DOHH2 (cell line): Measurements from ENCODE around the gene CAMTA1.
"Not testable (repeated sequence)": the region's sequence is repeated elsewhere in the genome, so short reads cannot be mapped to it uniquely, and the experiment has no call there.

Experiments
- H3F3A ChIP-seq: fragments of 200-600 bp; sonication (generic), shearing (Covaris generic); 2 replicates; pipeline ENCODE4 v1.6.0; 2016; ENCODE audit warnings: antibody characterized with exemption, mild to moderate bottlenecking; ENCODE audit not compliant: control insufficient read depth, insufficient read depth
- H3K27ac ChIP-seq: fragments of 200-600 bp; sonication (generic); 2 replicates; pipeline ENCODE4 v1.5.1; 2014; ENCODE audit warnings: low read depth, mild to moderate bottlenecking, low read length, moderate library complexity
- H3K27me3 ChIP-seq: fragments of 200-600 bp; sonication (generic); 2 replicates; pipeline ENCODE4 v1.6.1; 2014; ENCODE audit warnings: mild to moderate bottlenecking, low read length, mixed read lengths; ENCODE audit not compliant: control insufficient read depth
- H3K36me3 ChIP-seq: fragments of 200-600 bp; sonication (generic); 2 replicates; pipeline ENCODE4 v1.6.1; 2014; ENCODE audit warnings: mild to moderate bottlenecking, low read length, moderate library complexity, mixed read lengths; ENCODE audit not compliant: control insufficient read depth
- H3K4me1 ChIP-seq: fragments of 200-600 bp; sonication (generic); 2 replicates; pipeline ENCODE4 v1.6.1; 2014; ENCODE audit warnings: mild to moderate bottlenecking, low read length, mixed read lengths; ENCODE audit not compliant: control insufficient read depth
- H3K4me2 ChIP-seq: fragments of 200-600 bp; sonication (generic); 2 replicates; pipeline ENCODE4 v1.6.0; 2014; ENCODE audit warnings: mild to moderate bottlenecking, low read length, moderate library complexity
- H3K4me3 ChIP-seq: fragments of 200-600 bp; sonication (generic); 2 replicates; pipeline ENCODE4 v1.5.1; 2014; ENCODE audit warnings: mild to moderate bottlenecking, low read length, mixed read lengths
- H3K79me2 ChIP-seq: fragments of 200-600 bp; sonication (generic); 2 replicates; pipeline ENCODE4 v1.6.1; 2014; ENCODE audit warnings: mild to moderate bottlenecking, low read length, mixed read lengths; ENCODE audit not compliant: control insufficient read depth
- H3K9me2 ChIP-seq: fragments of 200-600 bp; sonication (generic); replicated peaks from 2 replicates; pipeline ENCODE4 v1.6.1; 2014; ENCODE audit warnings: mild to moderate bottlenecking, low read length, mixed read lengths; ENCODE audit not compliant: control insufficient read depth
- H3K9me3 ChIP-seq: fragments of 200-600 bp; sonication (generic); 2 replicates; pipeline ENCODE4 v1.6.1; 2014; ENCODE audit warnings: antibody characterized with exemption, low read length, mixed read lengths; ENCODE audit not compliant: control insufficient read depth, insufficient read depth
- H4K20me1 ChIP-seq: fragments of 200-600 bp; sonication (generic); 2 replicates; pipeline ENCODE4 v1.6.0; 2014; ENCODE audit warnings: low read depth, mild to moderate bottlenecking, antibody characterized with exemption, low read length, moderate library complexity; ENCODE audit not compliant: control insufficient read depth, insufficient read depth
- EZH2phosphoT487 ChIP-seq: fragments of 200-600 bp; sonication (generic); IDR thresholded peaks from 2 replicates; pipeline ENCODE4 v1.6.1; 2017; ENCODE audit warnings: borderline replicate concordance, mild to moderate bottlenecking, antibody characterized with exemption, low read length, moderate library complexity, mixed read lengths
- TF ChIP-seq, protein P1 (sequence below): fragments of 200-600 bp; sonication (generic); IDR thresholded peaks from one replicate; pipeline ENCODE4 v1.5.1; 2014; ENCODE audit warnings: antibody characterized with exemption, mild to moderate bottlenecking, low read depth, low read length; ENCODE audit not compliant: poor library complexity, severe bottlenecking

CAMTA1 gene

DNA sequence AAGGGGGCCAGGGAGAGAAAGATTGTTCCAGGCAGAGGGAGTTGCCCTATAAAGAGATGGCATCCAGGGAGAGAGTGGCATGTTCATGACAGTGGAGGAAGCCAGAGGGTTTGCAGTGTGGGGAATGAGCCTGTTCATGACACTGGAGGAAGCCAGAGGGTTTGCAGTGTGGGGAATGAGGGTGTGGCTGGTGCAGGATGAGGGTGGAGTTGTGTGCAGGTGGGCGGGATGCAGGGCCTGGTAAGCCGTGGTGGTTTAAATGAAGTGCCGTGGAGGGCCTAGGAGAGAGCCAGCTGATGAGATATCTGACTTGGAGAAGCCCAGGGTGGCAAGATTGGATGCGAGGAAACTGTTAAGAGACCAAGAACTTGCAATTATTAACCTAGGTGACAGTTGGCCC is 131.8 kb downstream of the CAMTA1 start:
- no peaks in the 10 kb centered on the region for H3K79me2 ChIP-seq
- H3K4me1 ChIP-seq: no peaks in the 10 kb centered on the region
- H3K27ac ChIP-seq: no peak overlapping the region
- no peak for TF ChIP-seq EZH2phosphoT487
- TF ChIP-seq, protein P1, sequence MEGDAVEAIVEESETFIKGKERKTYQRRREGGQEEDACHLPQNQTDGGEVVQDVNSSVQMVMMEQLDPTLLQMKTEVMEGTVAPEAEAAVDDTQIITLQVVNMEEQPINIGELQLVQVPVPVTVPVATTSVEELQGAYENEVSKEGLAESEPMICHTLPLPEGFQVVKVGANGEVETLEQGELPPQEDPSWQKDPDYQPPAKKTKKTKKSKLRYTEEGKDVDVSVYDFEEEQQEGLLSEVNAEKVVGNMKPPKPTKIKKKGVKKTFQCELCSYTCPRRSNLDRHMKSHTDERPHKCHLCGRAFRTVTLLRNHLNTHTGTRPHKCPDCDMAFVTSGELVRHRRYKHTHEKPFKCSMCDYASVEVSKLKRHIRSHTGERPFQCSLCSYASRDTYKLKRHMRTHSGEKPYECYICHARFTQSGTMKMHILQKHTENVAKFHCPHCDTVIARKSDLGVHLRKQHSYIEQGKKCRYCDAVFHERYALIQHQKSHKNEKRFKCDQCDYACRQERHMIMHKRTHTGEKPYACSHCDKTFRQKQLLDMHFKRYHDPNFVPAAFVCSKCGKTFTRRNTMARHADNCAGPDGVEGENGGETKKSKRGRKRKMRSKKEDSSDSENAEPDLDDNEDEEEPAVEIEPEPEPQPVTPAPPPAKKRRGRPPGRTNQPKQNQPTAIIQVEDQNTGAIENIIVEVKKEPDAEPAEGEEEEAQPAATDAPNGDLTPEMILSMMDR: no peak
- H3F3A ChIP-seq: no peaks in the 10 kb centered on the region
- peaks cover 2% of the 10 kb centered on the region; the same call in 1 of the 2 replicates for H3K27me3 ChIP-seq
- H3K9me2 ChIP-seq: no peaks in the 10 kb centered on the region
- no peaks in the 10 kb centered on the region for H3K9me3 ChIP-seq
- H3K36me3 ChIP-seq: no peaks in the 10 kb centered on the region
- H3K4me2 ChIP-seq: no peak overlapping the region
- no peak overlapping the region for H3K4me3 ChIP-seq
- no peaks in the 10 kb centered on the region for H4K20me1 ChIP-seq

DNA sequence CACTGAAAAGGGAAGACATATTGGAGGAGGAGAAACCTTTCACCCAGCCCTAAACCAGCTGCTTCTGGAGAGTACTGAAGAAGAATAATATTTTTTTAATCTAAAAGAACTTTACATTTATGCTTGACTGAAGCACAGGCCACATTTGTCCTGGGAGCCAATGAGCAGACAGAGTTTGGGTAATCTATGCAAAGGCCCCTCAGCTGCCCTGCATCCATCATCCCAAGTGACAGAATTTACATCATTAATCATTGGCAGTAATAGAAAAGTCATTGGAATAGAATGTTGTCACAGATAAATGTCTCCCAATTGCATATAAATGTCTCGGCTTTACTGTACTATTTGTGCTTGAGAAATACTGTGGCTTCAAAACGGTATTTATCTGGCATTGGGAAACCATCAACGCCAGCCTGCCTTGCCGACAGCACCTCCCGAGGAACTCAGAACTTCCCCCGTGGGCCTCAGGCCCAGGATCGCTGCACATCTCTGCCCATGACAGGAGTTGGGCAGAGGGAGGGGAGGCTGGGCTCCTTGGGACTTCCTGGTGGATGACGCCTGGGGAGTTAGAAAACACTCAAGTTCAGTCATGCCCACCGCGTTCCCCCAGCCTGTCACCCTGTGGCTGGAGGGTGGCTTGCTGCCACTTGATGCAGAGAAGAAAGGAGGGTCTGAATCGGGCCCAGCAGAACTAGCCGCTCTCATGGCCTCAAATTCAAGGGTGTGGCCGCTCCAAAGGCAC is 133.1 kb downstream of the CAMTA1 start:
- Histone ChIP-seq H3K4me3 (no peak overlapping the region), H3K27ac (no peak overlapping the region), H4K20me1 (no peaks in the 10 kb centered on the region), H3K27me3 (peaks cover 2% of the 10 kb centered on the region; the same call in 1 of the 2 replicates), H3K4me2 (no peak overlapping the region), H3K4me1 (no peaks in the 10 kb centered on the region), H3K9me2 (no peaks in the 10 kb centered on the region), H3K36me3 (no peaks in the 10 kb centered on the region), H3K79me2 (no peaks in the 10 kb centered on the region), H3K9me3 (no peaks in the 10 kb centered on the region), H3F3A (no peaks in the 10 kb centered on the region)
- TF ChIP-seq, protein P1: no peak
- no peak for TF ChIP-seq EZH2phosphoT487

DNA sequence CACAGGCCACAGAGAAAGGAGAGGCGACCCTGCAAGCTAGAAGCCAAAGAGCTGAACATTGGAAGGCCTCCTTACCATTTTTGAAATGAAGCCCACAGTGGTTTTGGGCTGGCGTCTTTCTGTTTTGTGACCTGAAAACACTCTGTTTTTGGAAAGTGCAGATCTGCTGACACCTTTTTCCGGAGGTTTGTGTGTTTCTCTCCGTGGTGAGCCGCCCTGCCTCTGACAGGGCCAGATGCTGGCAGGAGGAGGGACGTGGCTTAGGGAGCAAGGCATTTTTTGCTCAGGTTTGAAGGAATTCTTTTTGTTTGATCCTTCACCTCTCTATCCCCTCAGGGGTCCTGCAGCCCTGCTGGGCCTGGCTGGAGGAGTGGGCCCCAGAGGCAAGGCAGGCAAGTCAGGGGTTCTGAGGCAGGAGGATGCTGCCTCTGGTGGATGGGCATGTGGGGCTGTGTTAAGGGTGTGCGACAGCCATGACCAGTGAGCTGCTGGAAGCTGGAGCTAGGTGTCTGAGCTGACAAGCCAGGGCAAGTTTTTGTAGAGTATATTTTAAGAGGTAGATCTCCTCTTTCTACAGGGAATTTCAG is 133.8 kb downstream of the CAMTA1 start:
- no peak overlapping the region for H3K27ac ChIP-seq
- no peaks in the 10 kb centered on the region for H3K4me1 ChIP-seq
- no peaks in the 10 kb centered on the region for H3K36me3 ChIP-seq
- H3K4me2 ChIP-seq: no peak overlapping the region
- no peaks in the 10 kb centered on the region for H3K27me3 ChIP-seq
- H3K4me3 ChIP-seq: no peak overlapping the region
- H4K20me1 ChIP-seq: no peaks in the 10 kb centered on the region
- H3K9me3 ChIP-seq: no peaks in the 10 kb centered on the region
- TF ChIP-seq, protein P1: no peak
- TF ChIP-seq EZH2phosphoT487: no peak
- no peaks in the 10 kb centered on the region for H3K79me2 ChIP-seq
- no peaks in the 10 kb centered on the region for H3F3A ChIP-seq
- no peaks in the 10 kb centered on the region for H3K9me2 ChIP-seq

DNA sequence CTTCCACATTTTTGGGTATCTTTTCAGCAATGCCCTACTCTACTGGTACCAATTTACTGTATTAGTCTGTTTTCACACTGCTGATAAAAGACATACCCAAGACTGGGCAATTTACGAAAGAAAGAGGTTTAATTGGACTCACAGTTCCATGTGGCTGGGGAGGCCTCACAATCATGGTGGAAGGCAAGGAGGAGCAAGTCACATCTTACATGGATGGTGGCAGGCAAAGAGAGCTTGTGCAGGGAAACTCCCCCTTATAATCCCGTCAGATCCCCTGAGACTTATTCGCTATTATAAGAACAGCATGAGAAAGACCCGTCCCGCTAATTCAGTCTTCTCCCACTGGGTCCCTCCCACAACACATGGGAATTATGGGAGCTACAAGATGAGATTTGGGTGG is 136.3 kb downstream of the CAMTA1 start:
- H3K27ac ChIP-seq, H3K9me2 ChIP-seq, H3K27me3 ChIP-seq: not testable (repeated sequence)

More for the DNA sequence above, 136.3 kb downstream of the CAMTA1 start:
- not testable (repeated sequence) for H3K4me1 ChIP-seq, H3K4me3 ChIP-seq, H3K36me3 ChIP-seq, H3K4me2 ChIP-seq, H3K79me2 ChIP-seq, H4K20me1 ChIP-seq, H3F3A ChIP-seq, H3K9me3 ChIP-seq
